HFF-Myc (cell line): Measurements from ENCODE around the gene SMAP1.

Source experiments
- DNase-seq: peaks from one replicate; pipeline ENCODE4 v3.0.0-alpha.2; 2011; ENCODE audit warnings: low read depth; ENCODE audit errors: extremely low read depth
- H3K4me3 ChIP-seq: replicated peaks from 2 replicates; pipeline ENCODE4 v1.5.1; 2011; ENCODE audit warnings: low read depth, mild to moderate bottlenecking, control low read depth, low read length
- CTCF ChIP-seq: IDR thresholded peaks from 2 replicates; pipeline ENCODE4 v1.5.1; 2012; ENCODE audit warnings: mild to moderate bottlenecking, low read depth, low read length, control low read depth; ENCODE audit errors: missing control alignments

SMAP1 gene

GRCh38 chr6:70903665-70904452 lies 236.2 kb downstream of the SMAP1 start:
- no peak for DNase-seq
- H3K4me3 ChIP-seq = no peak overlapping the region
- TF ChIP-seq CTCF = no peak

DNA sequence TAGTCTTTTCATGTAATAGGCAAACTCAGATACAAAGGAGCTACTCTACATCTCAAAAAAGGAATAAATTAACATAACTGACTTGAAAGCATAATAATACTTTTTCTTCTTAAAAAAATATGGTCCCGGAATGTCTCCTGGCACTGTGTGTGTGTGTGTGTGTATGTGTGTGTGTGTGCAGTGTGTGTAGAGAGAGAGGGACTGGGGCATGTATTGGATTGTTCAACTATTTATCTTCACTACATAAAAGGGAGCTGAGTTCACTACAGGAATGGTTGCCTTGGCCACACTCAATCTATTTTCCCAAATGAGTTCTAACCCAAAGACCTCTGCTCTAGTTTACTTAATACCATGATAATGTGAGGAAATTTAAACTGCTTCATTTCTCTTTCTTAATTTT lies 238.1 kb downstream of the SMAP1 start:
- H3K4me3 ChIP-seq = no peak overlapping the region
- DNase-seq = no peak
- no peak for TF ChIP-seq CTCF
